ENCODE data around the gene ACKR1.

DNA sequence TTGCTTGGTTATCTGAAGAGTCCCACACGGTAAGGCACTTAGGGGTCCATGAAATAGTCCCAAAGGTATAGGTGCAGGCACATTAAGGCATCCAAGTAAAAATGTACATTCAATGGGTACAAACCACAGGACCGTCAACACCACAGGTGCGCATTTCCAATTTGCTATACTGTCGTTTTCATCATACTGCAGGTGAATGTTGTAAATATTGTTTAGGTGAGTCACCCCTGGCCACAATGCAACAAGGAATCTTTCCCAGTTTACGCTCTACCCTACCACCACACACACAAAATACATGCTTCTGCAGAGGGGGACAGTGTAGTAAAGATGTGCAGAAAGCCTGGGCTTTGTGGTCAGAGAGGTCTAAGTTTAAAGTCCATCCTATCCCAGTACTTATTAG is 19.6 kb upstream of the ACKR1 start:
- no peak for TF ChIP-seq POLR2A (IDR thresholded peaks at IDR 0.05; ENCODE audit: low read length)
- TF ChIP-seq GATA1 (IDR thresholded peaks at IDR 0.05; ENCODE audit: low read depth, low read length): no peak

All from erythroblast (primary cell).